Tibial nerve (tissue), 4 donors: ENCODE measurements around the gene CYP27C1. TPM values are rescaled to one million over a fixed set of nuclear protein-coding genes. Genes with fewer than 3 reads are reported as not detected.

Experiments used
- DNase-seq, 2 donors: peaks; one replicate each; pipeline ENCODE4 v3.0.0-alpha.2; 2019; ENCODE audit warnings: low spot score in 2 of 2
- H3K27ac ChIP-seq, 4 donors: fragments of 200-600 bp; sonication (generic) in 3 of 4; one replicate each; pipeline ENCODE4 v1.5.1; 2017 to 2019; ENCODE audit warnings: mild to moderate bottlenecking in 1 of 4
- H3K27me3 ChIP-seq, 2 donors: fragments of 200-600 bp; sonication (generic) in 1 of 2; one replicate each; pipeline versions ENCODE4 v1.5.1 to v1.6.0; 2017 to 2019
- H3K36me3 ChIP-seq, 3 donors: fragments of 200-600 bp; sonication (generic); one replicate each; pipeline ENCODE4 v1.5.1; 2018 to 2019
- H3K4me1 ChIP-seq, 4 donors: fragments of 200-600 bp; sonication (generic) in 3 of 4; one replicate each; pipeline ENCODE4 v1.5.1; 2017 to 2019
- H3K4me3 ChIP-seq, 4 donors: fragments of 200-600 bp; sonication (generic) in 3 of 4; one replicate each; pipeline ENCODE4 v1.5.1; 2017 to 2019; ENCODE audit warnings: mild to moderate bottlenecking in 1 of 4, moderate library complexity in 1 of 4
- H3K9me3 ChIP-seq, 4 donors: fragments of 200-600 bp; sonication (generic) in 3 of 4; one replicate each; pipeline ENCODE4 v1.5.1; 2017 to 2019
- CTCF ChIP-seq, 5 experiments: fragments of 200-600 bp in 3 of 5; fragments of 450-650 bp in 2 of 5; sonication (generic) in 3 of 5; IDR thresholded peaks; one replicate each; pipeline ENCODE4 v1.5.1; 2016 to 2019; ENCODE audit warnings: antibody characterized with exemption in 5 of 5, mild to moderate bottlenecking in 3 of 5, moderate library complexity in 2 of 5
- EP300 ChIP-seq, 2 donors: sonication (generic); formaldehyde crosslinking; IDR thresholded peaks; one replicate each; pipeline ENCODE4 v1.6.1; 2017; ENCODE audit warnings: antibody characterized with exemption in 2 of 2, mild to moderate bottlenecking in 1 of 2
- POLR2A ChIP-seq, 2 donors: fragments of 450-650 bp; IDR thresholded peaks; one replicate each; pipeline ENCODE4 v1.6.1; 2017; ENCODE audit warnings: antibody characterized with exemption in 2 of 2, mild to moderate bottlenecking in 2 of 2, moderate library complexity in 2 of 2
- WGBS, 2 donors: methylation state at CpG; one replicate each; pipeline ENCODE4 v1.1.5; 2018; 5-methylcytosine and 5-hydroxymethylcytosine counted together
- total RNA-seq, 4 donors: library from RNA; depleted of rRNA; stranded (reverse); fragments of >200 nt; gene quantifications; one replicate each; pipeline ENCODE4 v1.1.0, GENCODE V29; 2016

CYP27C1 gene
- total RNA-seq, 4 donors from 2014 or later = 0.42 to 1.2 (median 0.73) TPM

DNA sequence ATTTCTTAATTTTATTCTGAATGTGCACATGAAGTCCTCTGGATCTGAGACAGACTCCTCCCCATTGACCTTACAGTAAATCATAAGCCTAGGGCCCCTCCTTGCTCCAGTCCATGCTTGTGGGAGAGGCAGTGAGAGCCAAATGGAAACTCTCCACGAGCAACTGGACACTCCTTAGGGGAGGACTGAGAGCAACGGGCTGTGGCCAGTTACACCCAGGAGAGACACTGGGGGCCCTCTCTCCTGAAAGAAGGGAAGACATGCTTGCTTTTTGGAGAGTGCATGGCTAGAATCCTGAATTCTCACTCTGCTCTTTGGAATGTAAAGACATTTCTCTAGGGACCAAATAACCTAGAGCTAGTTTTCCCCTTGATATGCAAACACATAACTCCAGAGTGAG is 64.2 kb downstream of the CYP27C1 start:
- 10 to 22% methylated on average over 2 of the region's 2 CpGs for WGBS, 2 donors
- Histone ChIP-seq H3K36me3 (no peaks in the 10 kb centered on the region), H3K4me1 (peaks cover 0 to 34% (median 12%) of the 10 kb centered on the region in 4 donors), H3K27me3 (no peaks in the 10 kb centered on the region), H3K27ac (peak overlapping the region in 2 of 4 donors; percentile 47 to 72), H3K4me3 (no peak overlapping the region), H3K9me3 (no peaks in the 10 kb centered on the region)
- TF ChIP-seq POLR2A (IDR thresholded peaks at IDR 0.05) (no peak), EP300 (IDR thresholded peaks at IDR 0.05) (peak in 1 of 2 donors; percentile 40), CTCF (IDR thresholded peaks at IDR 0.05) (no peak)
- DNase-seq = peak in 1 of 2 donors; percentile 59

GRCh38 chr2:127155028-127155581 is 65.0 kb downstream of the CYP27C1 start:
- 43 to 46% methylated on average over 7 of the region's 7 CpGs for WGBS, 2 donors
- Histone ChIP-seq H3K4me3 (no peak overlapping the region), H3K36me3 (no peaks in the 10 kb centered on the region), H3K27ac (peak overlapping the region in 2 of 4 donors; percentile 72 to 82), H3K4me1 (peaks cover 0 to 34% (median 12%) of the 10 kb centered on the region in 4 donors), H3K9me3 (no peaks in the 10 kb centered on the region), H3K27me3 (no peaks in the 10 kb centered on the region)
- TF ChIP-seq POLR2A (IDR thresholded peaks at IDR 0.05) (no peak), CTCF (IDR thresholded peaks at IDR 0.05) (no peak), EP300 (IDR thresholded peaks at IDR 0.05) (no peak)
- no peak for DNase-seq

- H3K9me3 ChIP-seq = no peaks in the 10 kb centered on the region
- H3K27me3 ChIP-seq = no peaks in the 10 kb centered on the region
- no peak for DNase-seq
- H3K27ac ChIP-seq = peak overlapping the region in 2 of 4 donors; percentile 72 to 82
- whole genome bisulfite sequencing, 2 donors = 66 to 84% methylated on average over 4 of the region's 4 CpGs
- TF ChIP-seq POLR2A (IDR thresholded peaks at IDR 0.05) (no peak), EP300 (IDR thresholded peaks at IDR 0.05) (no peak), CTCF (IDR thresholded peaks at IDR 0.05) (no peak)
- no peak overlapping the region for H3K4me3 ChIP-seq
- peaks cover 0 to 32% (median 12%) of the 10 kb centered on the region in 4 donors for H3K4me1 ChIP-seq
- no peaks in the 10 kb centered on the region for H3K36me3 ChIP-seq
Measured at GRCh38 chr2:127154396-127154795, 65.7 kb downstream of the CYP27C1 start.

DNA sequence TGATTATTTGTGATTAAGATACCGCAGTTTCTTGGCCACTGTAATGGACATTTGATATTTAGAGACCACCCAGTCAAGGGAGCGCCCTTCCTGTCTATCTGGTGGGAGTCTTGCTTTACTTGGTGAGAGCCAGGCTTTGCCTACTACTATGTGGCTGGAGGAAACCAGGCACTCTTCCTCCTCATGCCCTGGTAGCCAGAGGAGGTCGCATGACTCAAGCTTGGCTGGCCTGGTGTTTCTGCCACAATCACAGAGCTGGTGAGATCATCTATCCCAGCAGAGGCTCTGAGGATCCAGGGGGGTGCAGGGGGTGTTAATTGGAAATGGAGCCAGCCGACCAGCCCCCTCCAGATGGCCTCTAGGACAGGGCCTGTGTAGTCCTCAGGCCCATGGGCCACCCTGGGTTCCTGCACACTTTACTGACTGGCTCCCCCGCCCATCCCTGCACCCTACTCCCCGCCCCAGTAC is 66.4 kb downstream of the CYP27C1 start:
- 55 to 71% methylated on average over 6 of the region's 6 CpGs for WGBS, 2 donors
- no peak for DNase-seq
- peaks cover 0 to 28% (median 12%) of the 10 kb centered on the region in 4 donors for H3K4me1 ChIP-seq
- H3K27me3 ChIP-seq = no peaks in the 10 kb centered on the region
- TF ChIP-seq CTCF (IDR thresholded peaks at IDR 0.05) (no peak), EP300 (IDR thresholded peaks at IDR 0.05) (peak in 1 of 2 donors; percentile 30), POLR2A (IDR thresholded peaks at IDR 0.05) (no peak)
- no peak overlapping the region for H3K4me3 ChIP-seq
- H3K9me3 ChIP-seq = no peaks in the 10 kb centered on the region
- no peaks in the 10 kb centered on the region for H3K36me3 ChIP-seq
- H3K27ac ChIP-seq = peak overlapping the region in 2 of 4 donors; percentile 72 to 82

- no peaks in the 10 kb centered on the region for H3K27me3 ChIP-seq
- 89 to 92% methylated on average over 1 of the region's 1 CpG for WGBS, 2 donors
- H3K4me1 ChIP-seq = peaks cover 0 to 25% (median 6%) of the 10 kb centered on the region in 4 donors
- DNase-seq = no peak
- no peak overlapping the region for H3K4me3 ChIP-seq
- H3K27ac ChIP-seq = no peak overlapping the region
- H3K36me3 ChIP-seq = no peaks in the 10 kb centered on the region
- no peaks in the 10 kb centered on the region for H3K9me3 ChIP-seq
- TF ChIP-seq CTCF (IDR thresholded peaks at IDR 0.05) = no peak
- no peak for TF ChIP-seq POLR2A (IDR thresholded peaks at IDR 0.05)
- TF ChIP-seq EP300 (IDR thresholded peaks at IDR 0.05) = no peak
Measured at GRCh38 chr2:127150996-127151395, 69.1 kb downstream of the CYP27C1 start.
